H1 (cell line): ENCODE measurements around the gene PAXX. TPM values are rescaled to one million over a fixed set of nuclear protein-coding genes. Genes with fewer than 3 reads are reported as not detected.

Source experiments
- CREB1 ChIP-seq: IDR thresholded peaks from 2 replicates; pipeline ENCODE4 v1.6.1; 2012; ENCODE audit warnings: inconsistent platforms
- EZH2 ChIP-seq: fragments of 200-600 bp; sonication (generic); IDR thresholded peaks from 2 replicates; pipeline ENCODE4 v1.7.1; 2012; ENCODE audit warnings: low read depth, mild to moderate bottlenecking, moderate library complexity, low read length, inconsistent platforms; ENCODE audit not compliant: severe bottlenecking
- HDAC6 ChIP-seq: IDR thresholded peaks from one replicate; pipeline ENCODE4 v1.7.1; 2012; ENCODE audit warnings: low read depth, mild to moderate bottlenecking, inconsistent platforms, low read length, moderate library complexity
- MAFK ChIP-seq: IDR thresholded peaks from 2 replicates; pipeline ENCODE4 v1.6.1; 2012; ENCODE audit warnings: low read depth, mild to moderate bottlenecking, improper control_type of control experiment, low read length
- SIN3A ChIP-seq, 2 experiments: IDR thresholded peaks in 1 of 2; conservative IDR thresholded peaks in 1 of 2; 2 replicates each; pipeline ENCODE4 v1.6.1; 2011 to 2012; ENCODE audit warnings: low read length in 2 of 2, improper control_type of control experiment in 1 of 2, low read depth in 1 of 2, mild to moderate bottlenecking in 1 of 2
- polyA plus RNA-seq, 7 experiments: library from polyadenylated mRNA; depleted of rRNA in 3 of 7; stranded (reverse) in 5 of 7; unstranded in 2 of 7; fragments of >200 nt in 5 of 7; fragments of 200-250 nt in 2 of 7; gene quantifications; 1 replicate in 5 of 7; 2 replicates in 1 of 7; 4 replicates in 1 of 7; pipeline versions ENCODE4 v1.2.1 to v1.2.3, GENCODE V29; 2011 to 2013; ENCODE audit warnings: missing spikeins in 2 of 7, mixed read lengths in 2 of 7
- total RNA-seq: library from RNA; stranded (reverse); fragmentation: NEBNext Ultra II Directional; extraction: Animal tissue kit (Norgen Biotek cat#: 25700); gene quantifications from 2 replicates; pipeline ENCODE4 v1.2.1, GENCODE V29; 2021

The PAXX gene
- total and polyA plus RNA-seq, 2 of the 8 experiments (the other 6 are each of a cell fraction or from before 2014, with no cell fraction given), result 43.4 to 45.9 TPM

DNA sequence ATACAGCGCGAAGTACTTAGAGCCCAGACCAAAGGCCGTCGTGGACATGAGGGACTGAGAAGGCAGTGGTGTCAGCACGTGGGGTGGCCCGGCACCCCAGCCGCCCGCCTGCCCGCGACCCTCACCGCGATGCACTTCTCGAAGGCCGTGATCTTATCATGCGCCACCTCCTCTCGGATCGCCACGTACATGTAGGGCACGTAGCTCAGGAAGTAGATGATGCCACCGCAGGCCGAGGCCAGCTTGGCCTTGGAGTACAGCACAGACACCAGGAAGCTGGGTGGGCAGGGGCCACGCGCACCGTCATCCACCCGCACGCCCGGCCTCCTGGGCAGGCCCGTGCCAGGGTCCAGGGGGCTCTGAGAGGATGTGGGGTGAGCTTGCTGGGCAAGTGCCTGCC is 24.8 kb downstream of the PAXX start (continued):
- no peak for TF ChIP-seq HDAC6
- no peak for TF ChIP-seq EZH2
- no peak for TF ChIP-seq SIN3A (conservative IDR thresholded peaks at IDR 0.05 in 1 of 2, IDR thresholded peaks at IDR 0.05 in 1 of 2; ENCODE audit: low read depth in 1 of 2, low read length in 2 of 2)
- TF ChIP-seq CREB1, result no peak
- no peak for TF ChIP-seq MAFK
